IPS DF 19.7 (cell line): ENCODE data around the gene HOXA1.

Experiments used
- DNase-seq: peaks from one replicate; pipeline ENCODE4 v3.0.0-alpha.2; 2013; ENCODE audit warnings: low read depth, low spot score

Gene HOXA1

DNA sequence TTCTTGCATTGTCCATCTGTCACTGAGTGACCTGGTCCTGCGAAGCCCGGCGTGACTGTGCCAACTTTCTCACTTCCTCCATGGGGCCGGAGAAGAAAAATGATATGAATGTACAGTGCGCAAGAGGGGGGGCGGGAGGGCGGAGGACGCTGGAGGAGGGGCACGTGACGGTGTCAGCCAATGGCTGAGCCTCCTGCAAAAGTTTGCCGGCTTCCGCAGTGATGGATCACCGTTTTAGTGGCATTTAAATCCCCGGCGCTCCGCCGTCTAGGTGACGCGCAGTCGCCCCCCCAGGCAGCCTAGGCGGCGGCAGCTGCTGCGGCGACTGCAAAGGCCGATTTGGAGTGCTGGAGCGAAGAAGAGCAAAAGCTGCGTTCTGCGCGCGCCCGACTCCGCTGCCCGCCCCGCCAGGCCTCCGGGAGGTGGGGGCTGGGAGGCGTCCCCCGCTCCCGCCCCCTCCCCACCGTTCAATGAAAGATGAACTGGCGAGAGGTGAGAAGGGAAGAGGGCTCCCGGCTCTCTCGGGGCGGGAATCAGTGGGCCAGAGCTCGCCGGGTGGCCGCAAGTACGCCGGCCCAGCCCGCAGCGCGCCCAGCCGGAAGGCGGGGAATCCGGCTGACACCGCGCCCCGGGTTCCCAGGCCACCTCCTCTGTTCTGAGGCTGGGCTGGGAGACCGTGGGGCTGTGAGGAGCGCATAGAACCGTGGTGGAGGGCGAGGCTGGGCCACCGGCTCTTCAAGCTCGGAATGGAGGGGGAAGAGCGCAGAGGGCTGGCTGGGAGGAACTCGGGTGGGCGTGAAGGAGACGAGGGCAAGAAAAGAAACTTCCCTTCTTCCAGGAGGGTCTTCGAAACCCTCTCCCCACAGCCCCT, at the start of gene HOXA1:
Gene HOXA1, minus strand, starts transcription at position 104 of the 871 bp plus-strand sequence. Its CDS starts 88 bp downstream, at position 16.
- no peak for DNase-seq

GRCh38 chr7:27145165-27145913, 49.5 kb upstream of the HOXA1 start:
- DNase-seq: no peak

DNA sequence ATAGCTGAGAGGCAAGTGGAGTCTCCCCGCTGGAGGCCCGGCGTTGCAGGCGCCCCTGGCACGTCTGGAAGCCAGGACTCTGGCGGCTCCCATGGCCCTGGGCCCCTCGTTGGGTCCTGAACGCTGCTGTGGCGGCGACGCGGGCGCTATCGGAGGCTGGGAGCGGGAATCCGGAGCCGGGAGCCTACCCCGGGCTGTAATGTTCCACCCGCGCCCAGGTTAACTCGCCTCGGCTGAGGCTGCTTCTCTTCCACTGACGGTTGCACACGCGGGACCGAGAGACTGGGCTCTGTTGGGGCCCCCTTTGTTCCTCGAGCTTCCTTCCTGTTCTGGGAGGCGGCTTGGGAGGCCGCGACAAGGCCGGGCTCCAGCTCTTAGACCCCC, 49.0 kb upstream of the HOXA1 start:
- DNase-seq: no peak

- no peak for DNase-seq
Measured at GRCh38 chr7:27143950-27144780, 48.4 kb upstream of the HOXA1 start.

GRCh38 chr7:27143023-27143949, 47.5 kb upstream of the HOXA1 start, which contains the start of gene HOXA5:
Gene HOXA5, minus strand, starts transcription at chr7:27143681. Its CDS starts 74 bp downstream, at chr7:27143607.
- DNase-seq: peak; percentile 64

GRCh38 chr7:27142580-27143022, 46.8 kb upstream of the HOXA1 start:
- no peak for DNase-seq

DNA sequence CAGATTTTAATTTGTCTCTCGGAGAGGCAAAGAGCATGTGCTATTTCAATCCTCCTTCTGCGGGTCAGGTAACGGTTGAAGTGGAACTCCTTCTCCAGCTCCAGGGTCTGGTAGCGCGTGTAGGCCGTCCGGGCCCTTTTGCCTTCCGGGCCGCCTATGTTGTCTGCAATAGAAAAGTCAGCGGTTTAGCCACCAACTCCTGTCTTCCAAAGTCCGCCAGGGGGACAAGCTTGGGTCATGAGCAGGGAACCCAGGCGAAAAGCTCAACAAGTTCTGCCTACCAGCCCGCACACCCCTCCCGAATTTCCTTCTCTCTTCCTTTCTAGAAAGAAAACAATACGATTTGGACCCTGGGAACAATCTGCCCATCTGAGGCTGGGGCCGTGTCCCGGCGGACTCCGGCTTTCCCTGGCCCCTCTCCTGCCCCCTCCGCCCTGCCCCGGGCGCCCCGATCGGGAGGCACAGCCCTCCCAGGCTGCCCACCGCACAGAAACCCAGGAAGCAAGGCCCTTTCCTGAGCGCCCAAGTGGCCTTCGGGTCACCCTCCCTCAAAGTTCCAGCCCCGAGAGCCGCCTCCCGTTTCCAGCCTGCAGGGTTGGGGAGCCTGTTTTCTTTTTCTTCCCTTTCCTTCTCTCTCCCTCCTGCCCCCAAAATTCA, 46.3 kb upstream of the HOXA1 start:
- DNase-seq: no peak

GRCh38 chr7:27141137-27141922, 45.5 kb upstream of the HOXA1 start:
- no peak for DNase-seq

DNA sequence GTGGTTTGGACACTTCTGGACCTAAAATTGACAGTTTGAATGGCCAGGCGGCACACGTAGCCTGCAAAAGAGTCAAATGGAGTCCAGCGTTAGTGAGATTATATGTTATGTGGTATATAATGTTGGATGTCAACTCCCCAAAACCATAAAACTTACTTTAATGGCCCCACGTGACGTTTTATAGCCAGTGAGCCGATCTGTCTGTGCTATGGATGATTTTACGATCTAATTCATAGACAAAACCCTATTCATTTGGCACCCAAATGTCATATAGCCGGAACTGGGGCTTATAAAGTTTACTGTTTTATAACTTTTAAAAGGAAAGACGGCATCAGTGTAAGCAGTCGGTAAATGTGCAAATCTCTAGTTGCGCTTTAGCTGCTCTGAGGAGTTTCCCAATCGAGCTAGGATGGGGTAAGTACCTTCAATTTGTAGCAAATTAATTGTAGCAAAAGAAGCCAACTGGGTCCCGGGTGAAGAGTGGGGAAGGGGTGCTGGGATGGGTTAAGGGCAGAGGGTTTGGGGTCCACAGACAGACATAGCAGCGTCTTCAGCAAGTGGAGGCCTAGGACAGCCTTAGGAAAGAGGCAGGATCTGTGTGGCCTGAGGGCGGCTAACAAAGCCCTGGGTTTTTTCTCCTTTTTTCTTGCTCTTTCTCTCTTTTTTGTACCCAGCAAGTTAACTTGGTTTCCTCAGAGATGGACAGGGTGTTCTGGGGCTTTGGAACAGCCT, 44.5 kb upstream of the HOXA1 start:
- DNase-seq: no peak

DNA sequence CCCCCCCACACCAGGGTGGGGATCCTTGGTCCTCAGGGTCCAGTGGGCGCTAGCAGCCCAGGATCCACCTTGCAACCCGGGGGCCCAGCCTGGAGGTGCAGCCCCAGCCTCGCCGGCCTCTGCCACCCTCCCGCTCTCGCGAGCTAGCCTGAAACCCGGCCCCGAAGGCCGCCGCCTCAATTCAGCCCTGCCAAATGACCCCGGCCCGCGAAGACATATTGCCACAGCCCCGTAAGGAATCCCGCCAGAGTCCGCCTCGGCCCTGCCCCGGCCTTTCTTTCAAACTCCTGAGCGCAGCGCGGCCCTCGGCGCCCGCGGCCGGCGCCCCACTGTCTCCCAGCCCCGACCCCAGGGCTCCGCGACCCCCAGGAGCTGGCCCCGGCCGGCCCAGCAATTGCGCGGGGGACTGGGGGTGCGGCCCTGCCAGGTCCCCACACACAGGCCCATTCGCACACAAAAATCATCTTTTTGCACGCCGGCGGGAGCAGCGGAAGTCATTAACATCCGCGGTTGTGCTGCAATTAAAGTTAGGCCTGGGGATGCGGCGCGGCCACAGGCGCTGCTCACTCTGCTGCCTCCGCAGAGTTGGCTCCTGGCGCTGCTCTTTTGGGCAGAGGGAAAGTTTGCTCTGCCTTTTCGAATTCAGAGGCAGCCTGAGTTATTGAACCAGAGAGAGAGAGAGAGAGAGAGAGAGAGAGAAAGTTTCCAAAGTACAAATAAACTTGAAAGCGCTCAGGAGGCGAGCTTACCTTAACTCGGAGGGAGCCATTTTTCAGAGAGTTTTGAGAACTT, 43.7 kb upstream of the HOXA1 start:
- no peak for DNase-seq

DNA sequence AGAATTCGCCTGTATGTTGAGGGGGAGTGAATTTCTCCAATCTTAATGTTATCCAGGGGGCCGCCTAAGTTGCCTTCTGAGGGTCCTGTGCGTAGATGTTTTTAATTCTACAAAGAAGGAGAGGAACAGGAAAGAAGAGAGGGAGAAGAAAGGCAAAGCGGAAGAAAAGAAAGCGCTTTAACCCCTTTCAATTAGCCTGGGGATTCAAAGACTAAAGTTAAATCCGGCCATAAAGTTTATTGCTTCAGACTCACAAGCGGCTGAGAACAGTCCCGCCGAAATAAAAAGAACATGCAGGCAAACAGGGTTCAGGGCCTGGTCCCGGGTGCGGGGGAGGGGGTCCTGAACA, 43.2 kb upstream of the HOXA1 start:
- no peak for DNase-seq

DNA sequence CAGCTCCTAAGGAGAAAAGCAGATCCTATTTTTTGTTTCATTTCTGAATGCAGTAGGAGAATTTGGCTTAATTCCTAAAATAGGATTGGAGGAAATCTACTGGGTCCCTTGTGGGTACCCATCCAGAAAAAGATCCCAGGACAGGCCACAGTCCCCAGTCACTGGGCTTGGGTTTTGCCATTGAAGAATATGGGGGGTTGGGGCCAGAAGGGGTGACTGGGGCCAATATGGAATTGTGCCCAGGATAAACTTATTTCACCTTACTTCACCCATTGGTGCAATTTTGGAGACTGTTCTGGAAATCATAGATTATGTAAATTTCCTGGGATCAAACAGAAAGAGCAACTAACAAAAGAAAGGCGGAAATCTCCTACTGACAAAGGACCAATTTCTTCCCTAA, 42.7 kb upstream of the HOXA1 start:
- DNase-seq: no peak

GRCh38 chr7:27137640-27138315, 42.0 kb upstream of the HOXA1 start:
- no peak for DNase-seq

GRCh38 chr7:27134392-27134791, 38.6 kb upstream of the HOXA1 start:
- no peak for DNase-seq

GRCh38 chr7:27133409-27134231, 37.8 kb upstream of the HOXA1 start:
- no peak for DNase-seq

DNA sequence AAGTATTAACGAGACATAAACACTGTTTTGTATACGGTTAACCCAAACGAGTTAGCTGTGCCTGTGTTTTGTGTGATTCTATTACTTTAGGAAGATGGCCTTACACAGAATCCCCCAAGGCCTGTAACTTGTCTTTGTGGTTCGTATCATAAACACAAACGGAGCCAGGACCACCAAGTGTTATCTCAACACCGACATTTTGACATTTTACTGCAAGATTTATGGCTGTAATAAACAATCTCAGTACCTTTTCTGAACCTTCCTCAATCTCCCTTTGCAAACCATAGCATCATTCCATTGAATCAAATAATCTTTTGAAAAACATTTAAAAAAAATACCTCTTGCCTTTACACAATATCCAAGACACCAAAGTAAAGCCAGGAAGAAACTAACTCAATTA, 37.2 kb upstream of the HOXA1 start:
- DNase-seq: no peak

- DNase-seq: no peak
Measured at GRCh38 chr7:27132214-27132613, 36.4 kb upstream of the HOXA1 start.
